HG03565 (cell line): ENCODE measurements around the gene PHC3.

Experiments
- ATAC-seq: cut with Tn5 transposase; IDR thresholded peaks from one replicate; pipeline ENCODE4 v1.9.1; 2021; ENCODE audit warnings: mild to moderate bottlenecking, moderate library complexity; ENCODE audit not compliant: unreplicated experiment

PHC3 gene

GRCh38 chr3:170046269-170047132, 135.0 kb downstream of the PHC3 start:
- ATAC-seq = no peak

GRCh38 chr3:170044795-170045244, 136.7 kb downstream of the PHC3 start:
- peak; percentile 68 for ATAC-seq

- ATAC-seq = no peak
Observed at GRCh38 chr3:170044271-170044670, 137.3 kb downstream of the PHC3 start.

GRCh38 chr3:170043506-170043905, 138.0 kb downstream of the PHC3 start:
- no peak for ATAC-seq

GRCh38 chr3:170040418-170040817, 141.1 kb downstream of the PHC3 start:
- ATAC-seq = no peak

- no peak for ATAC-seq
Observed at GRCh38 chr3:170038434-170039110, 143.0 kb downstream of the PHC3 start.
